ENCODE data around the gene ZBTB20. TPM values are rescaled to one million over a fixed set of nuclear protein-coding genes. Genes with fewer than 3 reads are reported as not detected.

The ZBTB20 gene
- polyA plus RNA-seq, 12 donors: 1.6 to 20.0 (median 3.3) TPM

- no peak for DNase-seq
Measured at GRCh38 chr3:114332342-114333179, 814.5 kb downstream of the ZBTB20 start.

- DNase-seq: no peak
Measured at GRCh38 chr3:114331710-114332109, 815.4 kb downstream of the ZBTB20 start.

GRCh38 chr3:114331007-114331406, 816.1 kb downstream of the ZBTB20 start:
- no peak for DNase-seq

- no peak for DNase-seq
Measured at GRCh38 chr3:114329823-114330222, 817.3 kb downstream of the ZBTB20 start.

GRCh38 chr3:114328345-114328744, 818.7 kb downstream of the ZBTB20 start:
- no peak for DNase-seq

- DNase-seq: no peak
Measured at GRCh38 chr3:114327665-114328064, 819.4 kb downstream of the ZBTB20 start.

GRCh38 chr3:114323546-114324254, 823.4 kb downstream of the ZBTB20 start:
- DNase-seq: no peak

GRCh38 chr3:114320246-114320645, 826.8 kb downstream of the ZBTB20 start:
- no peak for DNase-seq

- DNase-seq: no peak
Measured at GRCh38 chr3:114319453-114319852, 827.6 kb downstream of the ZBTB20 start.

- no peak for DNase-seq
Measured at GRCh38 chr3:114318295-114318694, 828.8 kb downstream of the ZBTB20 start.

- DNase-seq: no peak
Measured at GRCh38 chr3:114314282-114314681, 832.8 kb downstream of the ZBTB20 start.

GRCh38 chr3:114313426-114313825, 833.7 kb downstream of the ZBTB20 start:
- no peak for DNase-seq

GRCh38 chr3:114310695-114311094, 836.4 kb downstream of the ZBTB20 start:
- DNase-seq: no peak

- no peak for DNase-seq
Measured at GRCh38 chr3:114308830-114309229, 838.3 kb downstream of the ZBTB20 start.

- DNase-seq: no peak
Measured at GRCh38 chr3:114308377-114308776, 838.7 kb downstream of the ZBTB20 start.

- DNase-seq: no peak
Measured at GRCh38 chr3:114307832-114308231, 839.3 kb downstream of the ZBTB20 start.

GRCh38 chr3:114307222-114307830, 839.8 kb downstream of the ZBTB20 start:
- no peak for DNase-seq

- no peak for DNase-seq
Measured at GRCh38 chr3:114299941-114300624, 847.0 kb downstream of the ZBTB20 start.

GRCh38 chr3:114299421-114299820, 847.7 kb downstream of the ZBTB20 start:
- no peak for DNase-seq

GRCh38 chr3:114295946-114296345, 851.1 kb downstream of the ZBTB20 start:
- no peak for DNase-seq

GRCh38 chr3:114294940-114295480, 852.1 kb downstream of the ZBTB20 start:
- DNase-seq: no peak

All from muscle of arm (tissue), 12 donors.